IMR-90 (cell line): ENCODE measurements around the gene PAX3. TPM values are rescaled to one million over a fixed set of nuclear protein-coding genes. Genes with fewer than 3 reads are reported as not detected.

ENCODE experiments used
- ATAC-seq: fragments of 200-7000 bp; cut with Tn5 transposase; 2 replicates; pipeline ENCODE4 v1.9.1; 2020; ENCODE audit warnings: low read depth, mild to moderate bottlenecking, moderate library complexity
- BruUV-seq: library from RNA; stranded (reverse); fragments of 400-500 nt; replicated peaks from 2 replicates; lab custom pipeline; 2021; lab: Mats Ljungman, UMichigan
- CTCF ChIA-PET: fragments of 300-600 bp; formaldehyde crosslinking; extraction: SDS; loops from one replicate; lab custom pipeline; 2021; ENCODE audit warnings: antibody characterized with exemption; lab: Yijun Ruan, JAX
- POLR2A ChIA-PET: fragments of 300-600 bp; sonication (Branson Sonifier 250); formaldehyde crosslinking; loops from one replicate; lab custom pipeline; 2022; ENCODE audit warnings: antibody characterized with exemption; ENCODE audit not compliant: unreplicated experiment; lab: Charles Lee
- DNase-seq: peaks from one replicate; pipeline ENCODE4 v3.0.0; 2013
- H2AFZ ChIP-seq: replicated peaks from 2 replicates; pipeline ENCODE3; 2013; ENCODE audit warnings: low read length, mild to moderate bottlenecking; ENCODE audit not compliant: poor library complexity
- H2AK5ac ChIP-seq: 2 replicates; pipeline ENCODE4 v1.6.1; 2013; ENCODE audit warnings: low read depth, low read length, inconsistent platforms
- H2AK9ac ChIP-seq: replicated peaks from 2 replicates; pipeline ENCODE3; 2013; ENCODE audit warnings: mild to moderate bottlenecking, low read depth, low read length, moderate library complexity; ENCODE audit not compliant: poor library complexity
- H2BK120ac ChIP-seq: 2 replicates; pipeline ENCODE4 v1.6.1; 2013; ENCODE audit warnings: low read depth, low read length, inconsistent platforms
- H2BK15ac ChIP-seq: 3 replicates; pipeline ENCODE4 v1.6.1; 2013; ENCODE audit warnings: low read depth, low read length, inconsistent platforms
- H2BK20ac ChIP-seq: 2 replicates; pipeline ENCODE4 v1.6.1; 2013; ENCODE audit warnings: low read depth, mild to moderate bottlenecking, inconsistent platforms, low read length, moderate library complexity
- H2BK5ac ChIP-seq: 2 replicates; pipeline ENCODE4 v1.6.1; 2013; ENCODE audit warnings: mild to moderate bottlenecking, low read depth, low read length, inconsistent platforms; ENCODE audit not compliant: poor library complexity, severe bottlenecking
- H3K14ac ChIP-seq: replicated peaks from 2 replicates; pipeline ENCODE4 v1.6.1; 2013; ENCODE audit warnings: low read depth, low read length, inconsistent platforms
- H3K18ac ChIP-seq: 2 replicates; pipeline ENCODE4 v1.6.1; 2013; ENCODE audit warnings: low read depth, low read length, control low read depth
- H3K23ac ChIP-seq: 2 replicates; pipeline ENCODE4 v1.6.1; 2013; ENCODE audit warnings: low read depth, low read length, inconsistent platforms
- H3K27ac ChIP-seq: 2 replicates; pipeline ENCODE4 v1.5.1; 2013; ENCODE audit warnings: mild to moderate bottlenecking, control low read depth, low read length; ENCODE audit not compliant: insufficient read depth
- H3K27me3 ChIP-seq: 2 replicates; pipeline ENCODE4 v1.6.1; 2013; ENCODE audit warnings: low read length; ENCODE audit not compliant: control insufficient read depth, insufficient read depth
- H3K36me3 ChIP-seq: 2 replicates; pipeline ENCODE4 v1.6.1; 2013; ENCODE audit warnings: low read length, mixed read lengths; ENCODE audit not compliant: control insufficient read depth, insufficient read depth
- H3K4ac ChIP-seq: 2 replicates; pipeline ENCODE4 v1.6.1; 2013; ENCODE audit warnings: low read depth, low read length, inconsistent platforms
- H3K4me1 ChIP-seq: 2 replicates; pipeline ENCODE4 v1.6.1; 2013; ENCODE audit warnings: low read length, mixed read lengths; ENCODE audit not compliant: control insufficient read depth, insufficient read depth
- H3K4me2 ChIP-seq: 2 replicates; pipeline ENCODE4 v1.6.1; 2013; ENCODE audit warnings: low read depth, mild to moderate bottlenecking, control low read depth, low read length, moderate library complexity
- H3K4me3 ChIP-seq: 2 replicates; pipeline ENCODE4 v1.5.1; 2013; ENCODE audit warnings: low read depth, mild to moderate bottlenecking, control low read depth, low read length, moderate library complexity; ENCODE audit not compliant: insufficient read depth
- H3K56ac ChIP-seq: 2 replicates; pipeline ENCODE4 v1.6.1; 2013; ENCODE audit warnings: low read length, inconsistent platforms; ENCODE audit not compliant: insufficient read depth; ENCODE audit errors: extremely low read depth
- H3K79me1 ChIP-seq, 2 experiments: 2 replicates each; pipeline ENCODE4 v1.6.1; 2013; ENCODE audit warnings: low read length in 2 of 2, inconsistent platforms in 1 of 2, low read depth in 1 of 2
- H3K9ac ChIP-seq: 2 replicates; pipeline ENCODE4 v1.6.1; 2013; ENCODE audit warnings: low read depth, low read length, control low read depth
- H3K9me1 ChIP-seq: 2 replicates; pipeline ENCODE4 v1.6.1; 2013; ENCODE audit warnings: low read length, inconsistent platforms; ENCODE audit not compliant: insufficient read depth
- H3K9me3 ChIP-seq: 2 replicates; pipeline ENCODE4 v1.6.1; 2013; ENCODE audit warnings: low read length; ENCODE audit not compliant: control insufficient read depth, insufficient read depth
- H4K20me1 ChIP-seq: 2 replicates; pipeline ENCODE4 v1.6.1; 2013; ENCODE audit warnings: low read length, inconsistent platforms; ENCODE audit not compliant: insufficient read depth
- H4K5ac ChIP-seq: 2 replicates; pipeline ENCODE4 v1.6.1; 2013; ENCODE audit warnings: mild to moderate bottlenecking, low read depth, low read length, control low read depth
- H4K8ac ChIP-seq, 2 experiments: 2 replicates each; pipeline ENCODE4 v1.6.1; 2013; ENCODE audit warnings: low read depth in 2 of 2, low read length in 2 of 2, control low read depth in 1 of 2, inconsistent platforms in 1 of 2
- H4K91ac ChIP-seq: 2 replicates; pipeline ENCODE4 v1.6.1; 2013; ENCODE audit warnings: low read depth, low read length, inconsistent platforms; ENCODE audit not compliant: insufficient read depth
- BHLHE40 ChIP-seq: fragments of 150-350 bp; IDR thresholded peaks from 2 replicates; pipeline ENCODE4 v1.6.1; 2016; ENCODE audit warnings: mild to moderate bottlenecking, low read depth, low read length
- CTCF ChIP-seq: conservative IDR thresholded peaks from 2 replicates; pipeline ENCODE4 v1.5.1; 2012; ENCODE audit warnings: mild to moderate bottlenecking, low read depth, low read length, improper control_type of control experiment
- MAZ ChIP-seq: IDR thresholded peaks from 2 replicates; pipeline ENCODE4 v1.6.1; 2012; ENCODE audit warnings: low read depth, mild to moderate bottlenecking, low read length, improper control_type of control experiment, moderate library complexity, borderline replicate concordance
- RFX5 ChIP-seq: IDR thresholded peaks from 2 replicates; pipeline ENCODE4 v1.8.0; 2012; ENCODE audit warnings: low read depth, mild to moderate bottlenecking, low read length, moderate library complexity
- SMC3 ChIP-seq: fragments of 150-350 bp; IDR thresholded peaks from 2 replicates; pipeline ENCODE4 v1.6.1; 2016; ENCODE audit warnings: low read depth, mild to moderate bottlenecking, antibody characterized with exemption, low read length, moderate library complexity
- USF2 ChIP-seq: fragments of 150-350 bp; IDR thresholded peaks from 2 replicates; pipeline ENCODE4 v1.6.1; 2017; ENCODE audit warnings: mild to moderate bottlenecking, antibody characterized with exemption, low read length, low read depth
- WGBS, 2 experiments: methylation state at CpG; one replicate each; pipeline versions ENCODE4 v1.1.5 to v1.1.7; 2013; ENCODE audit warnings: missing lambda C conversion rate in 2 of 2; ENCODE audit not compliant: insufficient read length in 1 of 2; ENCODE audit errors: extremely low coverage in 2 of 2; 5-methylcytosine and 5-hydroxymethylcytosine counted together
- dilution Hi-C: fragments of 300-500 bp; cut with HindIII; formaldehyde crosslinking; loops from one replicate; pipeline ENCODE4 v1.14.3; 2018; ENCODE audit warnings: low sequenced_read_pairs; ENCODE audit not compliant: unreplicated experiment
- in situ Hi-C: fragments of 300-500 bp; cut with MboI; formaldehyde crosslinking; loops from 3 replicates; pipeline ENCODE4 v1.14.3; 2019; ENCODE audit warnings: low sequenced_read_pairs, inconsistent platforms, mixed read lengths
- intact Hi-C: fragments of 100-400 bp; cut with micrococcal nuclease; formaldehyde crosslinking; loops from 2 replicates; pipeline ENCODE4 v1.10.0; 2022
- polyA plus RNA-seq, 3 experiments: library from polyadenylated mRNA; depleted of rRNA; stranded (reverse); fragments of >200 nt; gene quantifications; 2 replicates each; pipeline ENCODE4 v1.2.3, GENCODE V29; 2012; ENCODE audit warnings: low replicate concordance in 1 of 3
- total RNA-seq: library from RNA; depleted of rRNA; stranded (reverse); fragments of >200 nt; gene quantifications from 2 replicates; pipeline ENCODE4 v1.2.3, GENCODE V29; 2012

Gene PAX3
- total and polyA plus RNA-seq, 2 of the 4 experiments (the other 2 are of a cell fraction) = not detected

GRCh38 chr2:222280795-222281194 is 18.0 kb downstream of the PAX3 start:
- Histone ChIP-seq H3K56ac (no peak overlapping the region), H4K8ac (no peak overlapping the region), H3K4ac (no peak overlapping the region), H2BK120ac (no peak overlapping the region), H2AK5ac (no peak overlapping the region), H2BK5ac (no peak overlapping the region), H3K4me2 (no peak overlapping the region), H2BK20ac (no peak overlapping the region), H3K9me1 (no peaks in the 10 kb centered on the region), H4K5ac (no peak overlapping the region), H3K36me3 (no peaks in the 10 kb centered on the region), H2AK9ac (no peak overlapping the region), H3K23ac (no peak overlapping the region), H3K79me1 (no peaks in the 10 kb centered on the region), H4K20me1 (no peaks in the 10 kb centered on the region), H3K18ac (no peak overlapping the region), H3K27ac (no peak overlapping the region), H4K91ac (no peak overlapping the region), H2AFZ (no peak overlapping the region), H3K4me3 (no peak overlapping the region), H2BK15ac (no peak overlapping the region), H3K9me3 (no peaks in the 10 kb centered on the region), H3K9ac (no peak overlapping the region), H3K14ac (no peak overlapping the region), H3K4me1 (no peaks in the 10 kb centered on the region), H3K27me3 (peaks cover 3% of the 10 kb centered on the region)
- ATAC-seq = no peak
- no peak for DNase-seq
- no peak for TF ChIP-seq BHLHE40
- TF ChIP-seq USF2 = no peak
- TF ChIP-seq MAZ = no peak
- TF ChIP-seq SMC3 = no peak
- TF ChIP-seq CTCF = no peak
- no peak for TF ChIP-seq RFX5
- no CpG with 5 or more reads among the region's 5 CpGs for WGBS, 2 experiments
- CTCF ChIA-PET = no interaction called here
- dilution Hi-C loops = no loop called here
- POLR2A ChIA-PET = no interaction called here
- in situ Hi-C loops = no loop called here
- intact Hi-C loops = no loop called here
- no TSS peak for BruUV-seq
